Measurements from ENCODE around the gene EFCAB6. TPM values are rescaled to one million over a fixed set of nuclear protein-coding genes. Genes with fewer than 3 reads are reported as not detected.
A peak's percentile ranks its signal among the peaks of the same experiment; 100 is the strongest.

The EFCAB6 gene
- polyA plus RNA-seq, 4 donors = 0.34 to 1.9 TPM; not detected in 2

GRCh38 chr22:43858156-43858895, 46.2 kb upstream of the EFCAB6 start:
- no peak for FAIRE-seq
- peak in 1 of 2 donors; percentile 42 for DNase-seq
- Histone ChIP-seq H3K27me3 (ENCODE audit: control insufficient read depth in 3 of 3, insufficient read depth in 3 of 3, low read length in 3 of 3) (peaks cover 0 to 11% (median 5%) of the 10 kb centered on the region in 3 donors), H3K4me3 (ENCODE audit: low read depth in 1 of 3, low read length in 3 of 3) (no peak overlapping the region), H3K4me1 (ENCODE audit: control insufficient read depth in 3 of 3, insufficient read depth in 2 of 3, low read depth in 1 of 3, low read length in 2 of 3) (peaks cover 0 to 2% (median 0%) of the 10 kb centered on the region in 3 donors), H3K9me3 (ENCODE audit: control insufficient read depth in 2 of 2, insufficient read depth in 1 of 2, low read depth in 1 of 2, low read length in 1 of 2) (peaks cover 0 to 4% of the 10 kb centered on the region in 2 donors), H3K27ac (ENCODE audit: low read depth in 1 of 3, low read length in 2 of 3) (peak overlapping the region in 1 of 3 donors; percentile 44), H3K36me3 (ENCODE audit: control insufficient read depth in 3 of 3, insufficient read depth in 2 of 3, low read depth in 1 of 3, low read length in 3 of 3) (no peaks in the 10 kb centered on the region)
- 25 to 49% (median 27%) methylated on average over 11 of the region's 11 CpGs for WGBS, 3 donors

GRCh38 chr22:43857367-43857766, 45.3 kb upstream of the EFCAB6 start:
- H3K4me1 ChIP-seq (ENCODE audit: control insufficient read depth in 3 of 3, insufficient read depth in 2 of 3, low read depth in 1 of 3, low read length in 2 of 3) = peaks cover 0 to 8% (median 0%) of the 10 kb centered on the region in 3 donors
- H3K27me3 ChIP-seq (ENCODE audit: control insufficient read depth in 3 of 3, insufficient read depth in 3 of 3, low read length in 3 of 3) = peaks cover 0 to 8% (median 5%) of the 10 kb centered on the region in 3 donors
- FAIRE-seq (no peak), DNase-seq (no peak)
- no peak overlapping the region for H3K4me3 ChIP-seq (ENCODE audit: low read depth in 1 of 3, low read length in 3 of 3)
- no peaks in the 10 kb centered on the region for H3K36me3 ChIP-seq (ENCODE audit: control insufficient read depth in 3 of 3, insufficient read depth in 2 of 3, low read depth in 1 of 3, low read length in 3 of 3)
- H3K27ac ChIP-seq (ENCODE audit: low read depth in 1 of 3, low read length in 2 of 3) = no peak overlapping the region
- peaks cover 0 to 4% of the 10 kb centered on the region in 2 donors for H3K9me3 ChIP-seq (ENCODE audit: control insufficient read depth in 2 of 2, insufficient read depth in 1 of 2, low read depth in 1 of 2, low read length in 1 of 2)

GRCh38 chr22:43855431-43855830, 43.3 kb upstream of the EFCAB6 start:
- 80 to 99% (median 97%) methylated on average over 4 of the region's 4 CpGs for WGBS, 3 donors
- peaks cover 0 to 8% (median 0%) of the 10 kb centered on the region in 3 donors for H3K4me1 ChIP-seq (ENCODE audit: control insufficient read depth in 3 of 3, insufficient read depth in 2 of 3, low read depth in 1 of 3, low read length in 2 of 3)
- no peak overlapping the region for H3K27ac ChIP-seq (ENCODE audit: low read depth in 1 of 3, low read length in 2 of 3)
- peaks cover 0 to 4% of the 10 kb centered on the region in 2 donors for H3K9me3 ChIP-seq (ENCODE audit: control insufficient read depth in 2 of 2, insufficient read depth in 1 of 2, low read depth in 1 of 2, low read length in 1 of 2)
- FAIRE-seq = no peak
- H3K27me3 ChIP-seq (ENCODE audit: control insufficient read depth in 3 of 3, insufficient read depth in 3 of 3, low read length in 3 of 3) = peaks cover 0 to 8% (median 0%) of the 10 kb centered on the region in 3 donors
- no peaks in the 10 kb centered on the region for H3K36me3 ChIP-seq (ENCODE audit: control insufficient read depth in 3 of 3, insufficient read depth in 2 of 3, low read depth in 1 of 3, low read length in 3 of 3)
- no peak overlapping the region for H3K4me3 ChIP-seq (ENCODE audit: low read depth in 1 of 3, low read length in 3 of 3)
- no peak for DNase-seq

- peaks cover 0 to 8% (median 0%) of the 10 kb centered on the region in 3 donors for H3K27me3 ChIP-seq (ENCODE audit: control insufficient read depth in 3 of 3, insufficient read depth in 3 of 3, low read length in 3 of 3)
- no peak overlapping the region for H3K27ac ChIP-seq (ENCODE audit: low read depth in 1 of 3, low read length in 2 of 3)
- no peak for FAIRE-seq
Measured at GRCh38 chr22:43854786-43855271, 42.7 kb upstream of the EFCAB6 start.

GRCh38 chr22:43854121-43854785, 42.1 kb upstream of the EFCAB6 start:
- H3K4me1 ChIP-seq (ENCODE audit: control insufficient read depth in 3 of 3, insufficient read depth in 2 of 3, low read depth in 1 of 3, low read length in 2 of 3) = peaks cover 0 to 8% (median 0%) of the 10 kb centered on the region in 3 donors
- peaks cover 0 to 5% (median 0%) of the 10 kb centered on the region in 3 donors for H3K27me3 ChIP-seq (ENCODE audit: control insufficient read depth in 3 of 3, insufficient read depth in 3 of 3, low read length in 3 of 3)
- DNase-seq = peak in 1 of 2 donors; percentile 40
- peaks cover 0 to 4% of the 10 kb centered on the region in 2 donors for H3K9me3 ChIP-seq (ENCODE audit: control insufficient read depth in 2 of 2, insufficient read depth in 1 of 2, low read depth in 1 of 2, low read length in 1 of 2)
- H3K27ac ChIP-seq (ENCODE audit: low read depth in 1 of 3, low read length in 2 of 3) = no peak overlapping the region
- no peak for FAIRE-seq
- WGBS, 3 donors = 52 to 78% (median 63%) methylated on average over 14 of the region's 14 CpGs
- no peaks in the 10 kb centered on the region for H3K36me3 ChIP-seq (ENCODE audit: control insufficient read depth in 3 of 3, insufficient read depth in 2 of 3, low read depth in 1 of 3, low read length in 3 of 3)
- no peak overlapping the region for H3K4me3 ChIP-seq (ENCODE audit: low read depth in 1 of 3, low read length in 3 of 3)

More at GRCh38 chr22:43854786-43855271, 42.7 kb upstream of the EFCAB6 start:
- peaks cover 0 to 4% of the 10 kb centered on the region in 2 donors for H3K9me3 ChIP-seq (ENCODE audit: control insufficient read depth in 2 of 2, insufficient read depth in 1 of 2, low read depth in 1 of 2, low read length in 1 of 2)
- no peaks in the 10 kb centered on the region for H3K36me3 ChIP-seq (ENCODE audit: control insufficient read depth in 3 of 3, insufficient read depth in 2 of 3, low read depth in 1 of 3, low read length in 3 of 3)
- peaks cover 0 to 8% (median 0%) of the 10 kb centered on the region in 3 donors for H3K4me1 ChIP-seq (ENCODE audit: control insufficient read depth in 3 of 3, insufficient read depth in 2 of 3, low read depth in 1 of 3, low read length in 2 of 3)
- no peak for DNase-seq
- 90 to 93% (median 92%) methylated on average over 13 of the region's 13 CpGs for WGBS, 3 donors
- H3K4me3 ChIP-seq (ENCODE audit: low read depth in 1 of 3, low read length in 3 of 3) = no peak overlapping the region

GRCh38 chr22:43853328-43853931, 41.3 kb upstream of the EFCAB6 start:
- H3K36me3 ChIP-seq (ENCODE audit: control insufficient read depth in 3 of 3, insufficient read depth in 2 of 3, low read depth in 1 of 3, low read length in 3 of 3) = no peaks in the 10 kb centered on the region
- peaks cover 0 to 9% (median 0%) of the 10 kb centered on the region in 3 donors for H3K4me1 ChIP-seq (ENCODE audit: control insufficient read depth in 3 of 3, insufficient read depth in 2 of 3, low read depth in 1 of 3, low read length in 2 of 3)
- peak overlapping the region in 1 of 3 donors; percentile 4 for H3K4me3 ChIP-seq (ENCODE audit: low read depth in 1 of 3, low read length in 3 of 3)
- H3K27me3 ChIP-seq (ENCODE audit: control insufficient read depth in 3 of 3, insufficient read depth in 3 of 3, low read length in 3 of 3) = peaks cover 0 to 5% (median 0%) of the 10 kb centered on the region in 3 donors
- H3K27ac ChIP-seq (ENCODE audit: low read depth in 1 of 3, low read length in 2 of 3) = peak overlapping the region in 2 of 3 donors; percentile 14 to 47
- 24 to 57% (median 36%) methylated on average over 9 to 10 of the region's 10 CpGs for WGBS, 3 donors
- FAIRE-seq = no peak
- peaks cover 0 to 4% of the 10 kb centered on the region in 2 donors for H3K9me3 ChIP-seq (ENCODE audit: control insufficient read depth in 2 of 2, insufficient read depth in 1 of 2, low read depth in 1 of 2, low read length in 1 of 2)
- peak in 1 of 2 donors; percentile 62 for DNase-seq

GRCh38 chr22:43852573-43853327, 40.6 kb upstream of the EFCAB6 start:
- peak overlapping the region in 2 of 3 donors; percentile 14 to 33 for H3K27ac ChIP-seq (ENCODE audit: low read depth in 1 of 3, low read length in 2 of 3)
- FAIRE-seq = no peak
- peaks cover 0 to 4% of the 10 kb centered on the region in 2 donors for H3K9me3 ChIP-seq (ENCODE audit: control insufficient read depth in 2 of 2, insufficient read depth in 1 of 2, low read depth in 1 of 2, low read length in 1 of 2)
- H3K4me1 ChIP-seq (ENCODE audit: control insufficient read depth in 3 of 3, insufficient read depth in 2 of 3, low read depth in 1 of 3, low read length in 2 of 3) = peaks cover 0 to 9% (median 0%) of the 10 kb centered on the region in 3 donors
- peak overlapping the region in 1 of 3 donors; percentile 4 for H3K4me3 ChIP-seq (ENCODE audit: low read depth in 1 of 3, low read length in 3 of 3)
- H3K27me3 ChIP-seq (ENCODE audit: control insufficient read depth in 3 of 3, insufficient read depth in 3 of 3, low read length in 3 of 3) = peaks cover 0 to 5% (median 0%) of the 10 kb centered on the region in 3 donors
- no peaks in the 10 kb centered on the region for H3K36me3 ChIP-seq (ENCODE audit: control insufficient read depth in 3 of 3, insufficient read depth in 2 of 3, low read depth in 1 of 3, low read length in 3 of 3)
- WGBS, 3 donors = 58 to 79% (median 71%) methylated on average over 19 of the region's 19 CpGs
- no peak for DNase-seq
